HepG2 (cell line): Measurements from ENCODE around the gene ARMH2. TPM values are rescaled to one million over a fixed set of nuclear protein-coding genes. Genes with fewer than 3 reads are reported as not detected.
A peak's percentile ranks its signal among the peaks of the same experiment; 100 is the strongest.

Experiments
- HNRNPUL1 ChIP-seq: fragments of 200-400 bp; formaldehyde crosslinking; IDR thresholded peaks from 2 replicates; pipeline ENCODE4 v1.6.1; 2017; ENCODE audit warnings: low read depth, mild to moderate bottlenecking, low read length, moderate library complexity
- HOXA5 ChIP-seq: sonication (generic); formaldehyde crosslinking; IDR thresholded peaks from 2 replicates; pipeline ENCODE4 v1.4.0; 2020; ENCODE audit warnings: missing genetic modification reagents
- KLF15 ChIP-seq: sonication (generic); formaldehyde crosslinking; IDR thresholded peaks from 2 replicates; pipeline ENCODE4 v1.8.1; 2023; ENCODE audit warnings: borderline replicate concordance, mild to moderate bottlenecking, inconsistent platforms, missing genetic modification reagents, mixed read lengths
- POLR2AphosphoS5 ChIP-seq: IDR thresholded peaks from 2 replicates; pipeline ENCODE4 v1.6.1; 2012; ENCODE audit warnings: low read depth, low read length
- SALL1 ChIP-seq: sonication (generic); formaldehyde crosslinking; IDR thresholded peaks from 2 replicates; pipeline ENCODE4 v1.8.0; 2022; ENCODE audit warnings: mild to moderate bottlenecking, missing genetic modification reagents
- SP4 ChIP-seq: sonication (generic); formaldehyde crosslinking; IDR thresholded peaks from 2 replicates; pipeline ENCODE4 v1.8.1; 2023; ENCODE audit warnings: mild to moderate bottlenecking, missing genetic modification reagents
- ZBTB49 ChIP-seq: sonication (generic); formaldehyde crosslinking; IDR thresholded peaks from 2 replicates; pipeline ENCODE4 v1.4.0; 2020; ENCODE audit warnings: missing genetic modification reagents, borderline replicate concordance
- ZNF136 ChIP-seq: sonication (generic); formaldehyde crosslinking; IDR thresholded peaks from 2 replicates; pipeline ENCODE4 v1.8.1; 2022; ENCODE audit warnings: low read depth, mild to moderate bottlenecking, moderate library complexity, missing genetic modification reagents
- ZNF138 ChIP-seq: sonication (generic); formaldehyde crosslinking; IDR thresholded peaks from 2 replicates; pipeline ENCODE4 v1.5.0; 2020; ENCODE audit warnings: mild to moderate bottlenecking, low read depth, missing genetic modification reagents
- ZNF329 ChIP-seq: sonication (generic); formaldehyde crosslinking; IDR thresholded peaks from 2 replicates; pipeline ENCODE4 v1.9.0; 2021; ENCODE audit warnings: low read depth, mild to moderate bottlenecking, missing genetic modification reagents
- ZNF431 ChIP-seq: sonication (generic); formaldehyde crosslinking; IDR thresholded peaks from 2 replicates; pipeline ENCODE4 v1.9.0; 2022; ENCODE audit warnings: missing genetic modification reagents, low read depth, mild to moderate bottlenecking, borderline replicate concordance
- polyA plus RNA-seq, 8 experiments: library from polyadenylated mRNA; depleted of rRNA in 3 of 8; stranded (reverse) in 7 of 8; unstranded in 1 of 8; fragments of >200 nt; fragmentation: Illumina TruSeq in 4 of 8; extraction: Trizol in 4 of 8; gene quantifications; 2 replicates each; pipeline versions ENCODE4 v1.2.1 to v1.2.3, GENCODE V29; 2011 to 2016; ENCODE audit warnings: low read depth in 4 of 8, missing spikeins in 1 of 8, mixed read lengths in 1 of 8; ENCODE audit not compliant: insufficient read depth in 1 of 8
- total RNA-seq, 5 experiments: library from RNA; depleted of rRNA; stranded (reverse); fragments of >200 nt; fragmentation: Illumina TruSeq; extraction: Trizol; gene quantifications; 2 replicates each; pipeline ENCODE4 v1.2.3, GENCODE V29; 2016; ENCODE audit warnings: low read depth in 1 of 5
- TF ChIP-seq, protein P1 (sequence below): sonication (generic); formaldehyde crosslinking; IDR thresholded peaks from 2 replicates; pipeline ENCODE4 v1.8.0; 2022; ENCODE audit warnings: low read depth, missing genetic modification reagents
- TF ChIP-seq, protein P2 (sequence below), 2 experiments: sonication (generic) in 1 of 2; formaldehyde crosslinking in 1 of 2; IDR thresholded peaks; 2 replicates each; pipeline versions ENCODE4 v1.4.0 to v1.6.1; 2018 to 2020; ENCODE audit warnings: missing genetic modification reagents in 2 of 2, borderline replicate concordance in 1 of 2, low read depth in 1 of 2, mild to moderate bottlenecking in 1 of 2, missing biosample characterization in 1 of 2
- TF ChIP-seq, protein P3 (sequence below): IDR thresholded peaks from 2 replicates; pipeline ENCODE4 v1.6.1; 2016; ENCODE audit warnings: missing compliant biosample characterization, missing genetic modification reagents, borderline replicate concordance
- TF ChIP-seq, protein P4 (sequence below): sonication (generic); formaldehyde crosslinking; IDR thresholded peaks from 2 replicates; pipeline ENCODE4 v1.4.0; 2020; ENCODE audit warnings: mild to moderate bottlenecking, missing genetic modification reagents

Gene ARMH2
- total and polyA plus RNA-seq, 2 of the 13 experiments (the other 11 are each of a cell fraction or from before 2014, with no cell fraction given): not detected

DNA sequence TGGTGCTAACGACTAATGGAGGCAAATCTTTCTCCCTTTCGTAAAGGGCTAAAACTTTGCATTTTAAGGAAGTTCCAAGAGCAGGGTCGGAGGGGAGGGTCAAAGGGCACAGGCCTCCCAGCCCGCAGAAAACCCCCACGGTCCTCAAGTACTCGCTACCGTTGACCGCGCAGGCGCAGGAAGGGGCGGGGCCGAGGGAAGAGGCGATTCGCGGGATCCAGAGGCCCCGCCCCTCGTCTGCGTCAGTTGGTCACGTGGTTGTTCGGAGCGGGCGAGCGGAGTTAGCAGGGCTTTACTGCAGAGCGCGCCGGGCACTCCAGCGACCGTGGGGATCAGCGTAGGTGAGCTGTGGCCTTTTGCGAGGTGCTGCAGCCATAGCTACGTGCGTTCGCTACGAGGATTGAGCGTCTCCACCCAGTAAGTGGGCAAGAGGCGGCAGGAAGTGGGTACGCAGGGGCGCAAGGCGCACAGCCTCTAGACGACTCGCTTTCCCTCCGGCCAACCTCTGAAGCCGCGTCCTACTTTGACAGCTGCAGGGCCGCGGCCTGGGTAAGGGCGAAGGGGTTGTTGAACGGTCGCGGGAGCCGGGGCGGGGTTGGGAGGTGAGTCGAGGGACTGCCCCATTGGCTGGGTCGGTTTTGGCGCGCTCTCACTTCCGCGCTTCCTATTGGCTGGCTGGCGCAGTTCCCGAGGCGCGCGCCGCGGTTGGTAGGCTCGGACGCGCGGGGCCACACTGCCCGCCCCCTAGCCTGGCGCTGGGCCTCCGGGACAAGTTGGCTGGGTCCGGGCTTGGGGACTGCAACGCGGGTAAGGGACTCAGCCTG, 23.8 kb downstream of the ARMH2 start, which contains the start of gene GMNN (continued):
- TF ChIP-seq SP4 (CRISPR knock-in tag) (peak; percentile 95), SALL1 (CRISPR knock-in tag) (peak; percentile 99), ZNF138 (CRISPR knock-in tag) (peak; percentile 99), ZBTB49 (CRISPR knock-in tag) (no peak; the same call in 1 of the 2 replicates), HOXA5 (CRISPR knock-in tag) (peak; percentile 21; the same call in 1 of the 2 replicates), KLF15 (CRISPR knock-in tag) (0 out of 2 replicates have a peak, but pooled peaks have one; percentile 69), ZNF329 (peak; percentile 91), ZNF431 (CRISPR knock-in tag) (peak; percentile 92; the same call in 1 of the 2 replicates), ZNF136 (no peak), POLR2AphosphoS5 (peak; percentile 90), HNRNPUL1 (no peak)
- TF ChIP-seq, protein P1, sequence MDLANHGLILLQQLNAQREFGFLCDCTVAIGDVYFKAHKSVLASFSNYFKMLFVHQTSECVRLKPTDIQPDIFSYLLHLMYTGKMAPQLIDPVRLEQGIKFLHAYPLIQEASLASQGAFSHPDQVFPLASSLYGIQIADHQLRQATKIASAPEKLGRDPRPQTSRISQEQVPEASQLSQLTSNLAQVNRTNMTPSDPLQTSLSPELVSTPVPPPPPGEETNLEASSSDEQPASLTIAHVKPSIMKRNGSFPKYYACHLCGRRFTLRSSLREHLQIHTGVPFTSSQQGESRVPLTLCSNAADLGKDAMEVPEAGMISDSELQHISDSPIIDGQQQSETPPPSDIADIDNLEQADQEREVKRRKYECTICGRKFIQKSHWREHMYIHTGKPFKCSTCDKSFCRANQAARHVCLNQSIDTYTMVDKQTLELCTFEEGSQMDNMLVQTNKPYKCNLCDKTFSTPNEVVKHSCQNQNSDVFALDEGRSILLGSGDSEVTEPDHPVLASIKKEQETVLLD (CRISPR knock-in tag): no peak
- TF ChIP-seq, protein P2, sequence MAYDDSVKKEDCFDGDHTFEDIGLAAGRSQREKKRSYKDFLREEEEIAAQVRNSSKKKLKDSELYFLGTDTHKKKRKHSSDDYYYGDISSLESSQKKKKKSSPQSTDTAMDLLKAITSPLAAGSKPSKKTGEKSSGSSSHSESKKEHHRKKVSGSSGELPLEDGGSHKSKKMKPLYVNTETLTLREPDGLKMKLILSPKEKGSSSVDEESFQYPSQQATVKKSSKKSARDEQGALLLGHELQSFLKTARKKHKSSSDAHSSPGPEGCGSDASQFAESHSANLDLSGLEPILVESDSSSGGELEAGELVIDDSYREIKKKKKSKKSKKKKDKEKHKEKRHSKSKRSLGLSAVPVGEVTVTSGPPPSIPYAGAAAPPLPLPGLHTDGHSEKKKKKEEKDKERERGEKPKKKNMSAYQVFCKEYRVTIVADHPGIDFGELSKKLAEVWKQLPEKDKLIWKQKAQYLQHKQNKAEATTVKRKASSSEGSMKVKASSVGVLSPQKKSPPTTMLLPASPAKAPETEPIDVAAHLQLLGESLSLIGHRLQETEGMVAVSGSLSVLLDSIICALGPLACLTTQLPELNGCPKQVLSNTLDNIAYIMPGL (CRISPR knock-in tag; IDR thresholded peaks at IDR 0.05; ENCODE audit: borderline replicate concordance in 1 of 2, low read depth in 1 of 2): peak; percentile 94 to 98
- TF ChIP-seq, protein P3, sequence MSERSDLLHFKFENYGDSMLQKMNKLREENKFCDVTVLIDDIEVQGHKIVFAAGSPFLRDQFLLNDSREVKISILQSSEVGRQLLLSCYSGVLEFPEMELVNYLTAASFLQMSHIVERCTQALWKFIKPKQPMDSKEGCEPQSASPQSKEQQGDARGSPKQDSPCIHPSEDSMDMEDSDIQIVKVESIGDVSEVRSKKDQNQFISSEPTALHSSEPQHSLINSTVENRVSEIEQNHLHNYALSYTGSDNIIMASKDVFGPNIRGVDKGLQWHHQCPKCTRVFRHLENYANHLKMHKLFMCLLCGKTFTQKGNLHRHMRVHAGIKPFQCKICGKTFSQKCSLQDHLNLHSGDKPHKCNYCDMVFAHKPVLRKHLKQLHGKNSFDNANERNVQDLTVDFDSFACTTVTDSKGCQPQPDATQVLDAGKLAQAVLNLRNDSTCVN (CRISPR knock-in tag): no peak; the same call in none of the 2 replicates
- TF ChIP-seq, protein P4, sequence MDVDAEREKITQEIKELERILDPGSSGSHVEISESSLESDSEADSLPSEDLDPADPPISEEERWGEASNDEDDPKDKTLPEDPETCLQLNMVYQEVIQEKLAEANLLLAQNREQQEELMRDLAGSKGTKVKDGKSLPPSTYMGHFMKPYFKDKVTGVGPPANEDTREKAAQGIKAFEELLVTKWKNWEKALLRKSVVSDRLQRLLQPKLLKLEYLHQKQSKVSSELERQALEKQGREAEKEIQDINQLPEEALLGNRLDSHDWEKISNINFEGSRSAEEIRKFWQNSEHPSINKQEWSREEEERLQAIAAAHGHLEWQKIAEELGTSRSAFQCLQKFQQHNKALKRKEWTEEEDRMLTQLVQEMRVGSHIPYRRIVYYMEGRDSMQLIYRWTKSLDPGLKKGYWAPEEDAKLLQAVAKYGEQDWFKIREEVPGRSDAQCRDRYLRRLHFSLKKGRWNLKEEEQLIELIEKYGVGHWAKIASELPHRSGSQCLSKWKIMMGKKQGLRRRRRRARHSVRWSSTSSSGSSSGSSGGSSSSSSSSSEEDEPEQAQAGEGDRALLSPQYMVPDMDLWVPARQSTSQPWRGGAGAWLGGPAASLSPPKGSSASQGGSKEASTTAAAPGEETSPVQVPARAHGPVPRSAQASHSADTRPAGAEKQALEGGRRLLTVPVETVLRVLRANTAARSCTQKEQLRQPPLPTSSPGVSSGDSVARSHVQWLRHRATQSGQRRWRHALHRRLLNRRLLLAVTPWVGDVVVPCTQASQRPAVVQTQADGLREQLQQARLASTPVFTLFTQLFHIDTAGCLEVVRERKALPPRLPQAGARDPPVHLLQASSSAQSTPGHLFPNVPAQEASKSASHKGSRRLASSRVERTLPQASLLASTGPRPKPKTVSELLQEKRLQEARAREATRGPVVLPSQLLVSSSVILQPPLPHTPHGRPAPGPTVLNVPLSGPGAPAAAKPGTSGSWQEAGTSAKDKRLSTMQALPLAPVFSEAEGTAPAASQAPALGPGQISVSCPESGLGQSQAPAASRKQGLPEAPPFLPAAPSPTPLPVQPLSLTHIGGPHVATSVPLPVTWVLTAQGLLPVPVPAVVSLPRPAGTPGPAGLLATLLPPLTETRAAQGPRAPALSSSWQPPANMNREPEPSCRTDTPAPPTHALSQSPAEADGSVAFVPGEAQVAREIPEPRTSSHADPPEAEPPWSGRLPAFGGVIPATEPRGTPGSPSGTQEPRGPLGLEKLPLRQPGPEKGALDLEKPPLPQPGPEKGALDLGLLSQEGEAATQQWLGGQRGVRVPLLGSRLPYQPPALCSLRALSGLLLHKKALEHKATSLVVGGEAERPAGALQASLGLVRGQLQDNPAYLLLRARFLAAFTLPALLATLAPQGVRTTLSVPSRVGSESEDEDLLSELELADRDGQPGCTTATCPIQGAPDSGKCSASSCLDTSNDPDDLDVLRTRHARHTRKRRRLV (CRISPR knock-in tag): peak; percentile 58
